Trophoblast cell (in vitro differentiated cells and primary cell): ENCODE results near the gene MAP2.

Experiments
- DNase-seq, 2 donors: peaks; one replicate each; pipeline ENCODE4 v3.0.0-alpha.2; 2016
- H2AFZ ChIP-seq: 2 replicates; pipeline ENCODE4 v1.6.1; 2013; ENCODE audit warnings: low read length, moderate library complexity, mild to moderate bottlenecking; ENCODE audit not compliant: insufficient read depth, poor library complexity
- H2AK5ac ChIP-seq: 2 replicates; pipeline ENCODE4 v1.6.1; 2013; ENCODE audit warnings: mild to moderate bottlenecking, low read length
- H2BK120ac ChIP-seq: 2 replicates; pipeline ENCODE4 v1.6.1; 2013; ENCODE audit warnings: low read length, mild to moderate bottlenecking, moderate library complexity; ENCODE audit not compliant: insufficient read depth, poor library complexity
- H2BK12ac ChIP-seq: 2 replicates; pipeline ENCODE4 v1.6.1; 2013; ENCODE audit warnings: mild to moderate bottlenecking, low read length, moderate library complexity
- H2BK5ac ChIP-seq: 2 replicates; pipeline ENCODE4 v1.6.1; 2013; ENCODE audit warnings: low read length, low read depth, moderate library complexity, mild to moderate bottlenecking; ENCODE audit not compliant: poor library complexity
- H3K14ac ChIP-seq: 2 replicates; pipeline ENCODE4 v1.6.1; 2013; ENCODE audit warnings: mild to moderate bottlenecking, low read length
- H3K18ac ChIP-seq: 2 replicates; pipeline ENCODE4 v1.6.1; 2013; ENCODE audit warnings: mild to moderate bottlenecking, low read length
- H3K23ac ChIP-seq: 2 replicates; pipeline ENCODE4 v1.6.1; 2013; ENCODE audit warnings: low read length
- H3K27ac ChIP-seq: 2 replicates; pipeline ENCODE4 v1.5.1; 2013; ENCODE audit warnings: low read depth, mild to moderate bottlenecking, inconsistent platforms, low read length, moderate library complexity
- H3K27me3 ChIP-seq: 2 replicates; pipeline ENCODE4 v1.6.1; 2013; ENCODE audit warnings: inconsistent platforms, mild to moderate bottlenecking, low read length, moderate library complexity; ENCODE audit not compliant: insufficient read depth
- H3K36me3 ChIP-seq, 2 experiments: 1 replicate in 1 of 2; 2 replicates in 1 of 2; pipeline ENCODE4 v1.6.1; 2013; ENCODE audit warnings: low read length in 2 of 2, mild to moderate bottlenecking in 2 of 2, moderate library complexity in 1 of 2; ENCODE audit not compliant: insufficient read depth in 2 of 2, control insufficient read depth in 1 of 2
- H3K4ac ChIP-seq: 2 replicates; pipeline ENCODE4 v1.6.1; 2013; ENCODE audit warnings: low read depth, mild to moderate bottlenecking, low read length, moderate library complexity
- H3K4me1 ChIP-seq, 2 experiments: 1 replicate in 1 of 2; 2 replicates in 1 of 2; pipeline ENCODE4 v1.6.1; 2013; ENCODE audit warnings: low read length in 2 of 2, mild to moderate bottlenecking in 2 of 2, moderate library complexity in 1 of 2; ENCODE audit not compliant: insufficient read depth in 2 of 2, control insufficient read depth in 1 of 2
- H3K4me2 ChIP-seq: 2 replicates; pipeline ENCODE4 v1.6.1; 2013; ENCODE audit warnings: inconsistent platforms, mild to moderate bottlenecking, low read length, moderate library complexity
- H3K4me3 ChIP-seq: 2 replicates; pipeline ENCODE4 v1.5.1; 2013; ENCODE audit warnings: mild to moderate bottlenecking, low read depth, low read length, inconsistent platforms
- H3K79me1 ChIP-seq: one replicate; pipeline ENCODE4 v1.6.1; 2013; ENCODE audit warnings: low read length
- H3K79me2 ChIP-seq: 2 replicates; pipeline ENCODE4 v1.6.1; 2013; ENCODE audit warnings: low read length, mild to moderate bottlenecking; ENCODE audit not compliant: control insufficient read depth, insufficient read depth, poor library complexity
- H3K9ac ChIP-seq: 2 replicates; pipeline ENCODE4 v1.6.1; 2013; ENCODE audit warnings: mild to moderate bottlenecking, low read length
- H3K9me3 ChIP-seq: 2 replicates; pipeline ENCODE4 v1.6.1; 2013; ENCODE audit warnings: low read depth, mild to moderate bottlenecking, control low read depth, inconsistent platforms, low read length; ENCODE audit not compliant: insufficient read depth
- H4K12ac ChIP-seq: 2 replicates; pipeline ENCODE4 v1.6.1; 2013; ENCODE audit warnings: low read depth, mild to moderate bottlenecking, low read length, moderate library complexity
- H4K8ac ChIP-seq: 2 replicates; pipeline ENCODE4 v1.6.1; 2013; ENCODE audit warnings: low read depth, mild to moderate bottlenecking, low read length, moderate library complexity
- H4K91ac ChIP-seq: one replicate; pipeline ENCODE4 v1.6.1; 2013; ENCODE audit warnings: low read depth, mild to moderate bottlenecking, low read length, moderate library complexity
- WGBS: extraction: QIAGEN DNeasy Blood & Tissue Kit; methylation state at CpG from one replicate; pipeline ENCODE4 v1.1.7; 2013; ENCODE audit warnings: missing lambda C conversion rate; ENCODE audit not compliant: insufficient read length, insufficient coverage; ENCODE audit errors: extremely low coverage; 5-methylcytosine and 5-hydroxymethylcytosine counted together

Gene MAP2

GRCh38 chr2:209389171-209389618 lies 34.7 kb upstream of the MAP2 start:
- H4K12ac ChIP-seq = no peak overlapping the region
- H4K8ac ChIP-seq = no peak overlapping the region
- no peaks in the 10 kb centered on the region for H3K27me3 ChIP-seq
- WGBS = no CpG with 5 or more reads among the region's 5 CpGs
- H3K14ac ChIP-seq = no peak overlapping the region
- H3K79me1 ChIP-seq = no peaks in the 10 kb centered on the region
- no peak overlapping the region for H2BK5ac ChIP-seq
- no peak overlapping the region for H3K4me3 ChIP-seq
- no peak overlapping the region for H3K27ac ChIP-seq
- H3K4me2 ChIP-seq = no peak overlapping the region
- no peak overlapping the region for H3K4ac ChIP-seq
- H3K4me1 ChIP-seq = no peaks in the 10 kb centered on the region
- H2BK12ac ChIP-seq = no peak overlapping the region
- DNase-seq = no peak
- no peak overlapping the region for H2AK5ac ChIP-seq
- no peaks in the 10 kb centered on the region for H3K9me3 ChIP-seq
- no peaks in the 10 kb centered on the region for H3K79me2 ChIP-seq
- no peak overlapping the region for H2AFZ ChIP-seq
- no peaks in the 10 kb centered on the region for H3K36me3 ChIP-seq
- H3K23ac ChIP-seq = no peak overlapping the region
- H2BK120ac ChIP-seq = no peak overlapping the region
- H3K18ac ChIP-seq = no peak overlapping the region
- no peak overlapping the region for H4K91ac ChIP-seq
- no peak overlapping the region for H3K9ac ChIP-seq

GRCh38 chr2:209390839-209391238 lies 33.0 kb upstream of the MAP2 start:
- Histone ChIP-seq H4K12ac (no peak overlapping the region), H4K91ac (no peak overlapping the region), H3K4me2 (no peak overlapping the region), H3K9me3 (no peaks in the 10 kb centered on the region), H3K4me3 (no peak overlapping the region), H3K14ac (no peak overlapping the region), H3K4me1 (no peaks in the 10 kb centered on the region), H3K18ac (no peak overlapping the region), H3K4ac (no peak overlapping the region), H3K27me3 (no peaks in the 10 kb centered on the region), H2AK5ac (no peak overlapping the region), H4K8ac (no peak overlapping the region), H3K9ac (no peak overlapping the region), H2BK12ac (no peak overlapping the region), H2AFZ (no peak overlapping the region), H3K79me1 (no peaks in the 10 kb centered on the region), H2BK120ac (no peak overlapping the region), H3K23ac (no peak overlapping the region), H2BK5ac (no peak overlapping the region), H3K36me3 (no peaks in the 10 kb centered on the region), H3K27ac (no peak overlapping the region), H3K79me2 (no peaks in the 10 kb centered on the region)
- no peak for DNase-seq
- WGBS = no CpG with 5 or more reads among the region's 1 CpG

GRCh38 chr2:209391776-209392401 lies 32.0 kb upstream of the MAP2 start:
- Histone ChIP-seq H3K14ac (no peak overlapping the region), H3K23ac (no peak overlapping the region), H3K36me3 (no peaks in the 10 kb centered on the region), H3K9me3 (no peaks in the 10 kb centered on the region), H3K4ac (no peak overlapping the region), H3K27me3 (no peaks in the 10 kb centered on the region), H4K12ac (no peak overlapping the region), H2AFZ (no peak overlapping the region), H4K8ac (no peak overlapping the region), H3K27ac (no peak overlapping the region), H3K79me2 (no peaks in the 10 kb centered on the region), H4K91ac (no peak overlapping the region), H3K9ac (no peak overlapping the region), H2AK5ac (no peak overlapping the region), H2BK120ac (no peak overlapping the region), H3K4me1 (no peaks in the 10 kb centered on the region), H3K4me3 (no peak overlapping the region), H3K4me2 (no peak overlapping the region), H2BK5ac (no peak overlapping the region), H3K79me1 (no peaks in the 10 kb centered on the region), H3K18ac (no peak overlapping the region), H2BK12ac (no peak overlapping the region)
- no peak for DNase-seq
- no CpG with 5 or more reads among the region's 3 CpGs for WGBS

- no peak for DNase-seq
- H2BK5ac ChIP-seq = no peak overlapping the region
- no CpG with 5 or more reads among the region's 1 CpG for WGBS
Observed at GRCh38 chr2:209395229-209395628, 28.6 kb upstream of the MAP2 start.

More at GRCh38 chr2:209395229-209395628, 28.6 kb upstream of the MAP2 start:
- Histone ChIP-seq H3K27ac (no peak overlapping the region), H3K9ac (no peak overlapping the region), H3K4me2 (no peak overlapping the region), H3K23ac (no peak overlapping the region), H3K79me2 (no peaks in the 10 kb centered on the region), H4K12ac (no peak overlapping the region), H3K4me3 (no peak overlapping the region), H3K79me1 (no peaks in the 10 kb centered on the region), H3K4ac (no peak overlapping the region), H3K14ac (no peak overlapping the region), H3K9me3 (no peaks in the 10 kb centered on the region), H2AK5ac (no peak overlapping the region), H2AFZ (no peak overlapping the region), H3K27me3 (no peaks in the 10 kb centered on the region), H2BK12ac (no peak overlapping the region), H3K36me3 (no peaks in the 10 kb centered on the region), H3K4me1 (no peaks in the 10 kb centered on the region), H4K8ac (no peak overlapping the region), H4K91ac (no peak overlapping the region), H2BK120ac (no peak overlapping the region), H3K18ac (no peak overlapping the region)
